BE2C (cell line): ENCODE results near the gene ZNF385A.
A peak's percentile ranks its signal among the peaks of the same experiment; 100 is the strongest.

ENCODE experiments used
- DNase-seq: peaks from one replicate; pipeline ENCODE4 v3.0.0-alpha.2; 2020
- H3K27me3 ChIP-seq: fragments of 250-450 bp; sonication (Bioruptor Pico); 2 replicates; pipeline ENCODE4 v1.5.1; 2020; ENCODE audit warnings: mild to moderate bottlenecking
- H3K36me3 ChIP-seq: fragments of 250-450 bp; sonication (Bioruptor Pico); 2 replicates; pipeline ENCODE4 v1.5.1; 2020; ENCODE audit warnings: mild to moderate bottlenecking
- H3K4me1 ChIP-seq: fragments of 250-450 bp; sonication (Bioruptor Pico); 2 replicates; pipeline ENCODE4 v1.5.1; 2020
- H3K4me3 ChIP-seq: 2 replicates; pipeline ENCODE4 v1.5.1; 2011; ENCODE audit warnings: low read depth, low read length
- H3K9me3 ChIP-seq: fragments of 250-450 bp; sonication (Bioruptor Pico); 2 replicates; pipeline ENCODE4 v1.5.1; 2020
- CTCF ChIP-seq: IDR thresholded peaks from 2 replicates; pipeline ENCODE4 v1.5.1; 2012; ENCODE audit warnings: mild to moderate bottlenecking, low read depth, low read length

The ZNF385A gene

GRCh38 chr12:54392485-54393206 is 8.1 kb upstream of the ZNF385A start:
- H3K4me3 ChIP-seq = no peak overlapping the region

GRCh38 chr12:54390668-54391551 is 6.4 kb upstream of the ZNF385A start:
- DNase-seq = peak; percentile 54
- peak overlapping the region; percentile 52 for H3K4me3 ChIP-seq
- no peaks in the 10 kb centered on the region for H3K27me3 ChIP-seq
- TF ChIP-seq CTCF = peak; percentile 29; the same call in 1 of the 2 replicates
- H3K36me3 ChIP-seq = no peaks in the 10 kb centered on the region
- peaks cover 16% of the 10 kb centered on the region for H3K4me1 ChIP-seq
- H3K9me3 ChIP-seq = no peaks in the 10 kb centered on the region

More at GRCh38 chr12:54392485-54393206, 8.1 kb upstream of the ZNF385A start:
- H3K36me3 ChIP-seq = no peaks in the 10 kb centered on the region
- TF ChIP-seq CTCF = no peak
- DNase-seq = no peak
- peaks cover 14% of the 10 kb centered on the region for H3K4me1 ChIP-seq
- H3K9me3 ChIP-seq = no peaks in the 10 kb centered on the region
- no peaks in the 10 kb centered on the region for H3K27me3 ChIP-seq

- no peak overlapping the region for H3K4me3 ChIP-seq
- no peaks in the 10 kb centered on the region for H3K36me3 ChIP-seq
- H3K27me3 ChIP-seq = no peaks in the 10 kb centered on the region
- no peak for DNase-seq
- H3K9me3 ChIP-seq = no peaks in the 10 kb centered on the region
- peaks cover 16% of the 10 kb centered on the region for H3K4me1 ChIP-seq
- no peak for TF ChIP-seq CTCF
These were observed 5.7 kb upstream of the ZNF385A start for GRCh38 chr12:54390176-54390667.

GRCh38 chr12:54389607-54390175 is 5.2 kb upstream of the ZNF385A start:
- no peaks in the 10 kb centered on the region for H3K27me3 ChIP-seq
- H3K4me1 ChIP-seq = peaks cover 16% of the 10 kb centered on the region
- H3K9me3 ChIP-seq = no peaks in the 10 kb centered on the region
- no peak for TF ChIP-seq CTCF
- no peaks in the 10 kb centered on the region for H3K36me3 ChIP-seq
- H3K4me3 ChIP-seq = no peak overlapping the region
- DNase-seq = no peak

GRCh38 chr12:54389134-54389508 is 4.6 kb upstream of the ZNF385A start:
- H3K27me3 ChIP-seq = no peaks in the 10 kb centered on the region
- DNase-seq = no peak
- TF ChIP-seq CTCF = no peak
- H3K4me1 ChIP-seq = peaks cover 16% of the 10 kb centered on the region
- no peaks in the 10 kb centered on the region for H3K36me3 ChIP-seq
- no peak overlapping the region for H3K4me3 ChIP-seq
- H3K9me3 ChIP-seq = no peaks in the 10 kb centered on the region
